HepG2 (cell line): ENCODE results near the gene ACSM2B. TPM values are rescaled to one million over a fixed set of nuclear protein-coding genes. Genes with fewer than 3 reads are reported as not detected.
"Not testable (repeated sequence)": the region's sequence is repeated elsewhere in the genome, so short reads cannot be mapped to it uniquely, and the experiment has no call there.

Source experiments
- ATAC-seq: fragments of 200-7000 bp; cut with Tn5 transposase; 3 replicates; pipeline ENCODE4 v1.9.1; 2020; ENCODE audit warnings: mild to moderate bottlenecking, moderate library complexity
- BruUV-seq: library from RNA; stranded (reverse); fragments of 400-500 nt; replicated peaks from 2 replicates; lab custom pipeline; 2021; lab: Mats Ljungman, UMichigan
- CTCF ChIA-PET: fragments of 300-600 bp; formaldehyde crosslinking; extraction: SDS; loops from one replicate; lab custom pipeline; 2021; ENCODE audit warnings: low total read pairs, inconsistent platforms, low intra/inter-chr PET ratio; lab: Yijun Ruan, JAX
- POLR2A ChIA-PET: fragments of 350-600 bp; sonication (Branson Sonifier 250); formaldehyde crosslinking; loops from one replicate; lab custom pipeline; 2020; ENCODE audit warnings: antibody characterized with exemption, inconsistent platforms; lab: Yijun Ruan, JAX
- DNase-seq: peaks from one replicate; pipeline ENCODE4 v3.0.0-alpha.2; 2015; ENCODE audit warnings: low spot score
- FAIRE-seq: peaks from 3 replicates; lab custom pipeline; 2011; peaks lifted over from hg19 to GRCh38; lab: Jason Lieb, UNC
- H2AFZ ChIP-seq: one replicate; pipeline ENCODE4 v1.6.1; 2011; ENCODE audit warnings: low read length, inconsistent platforms
- H3K27ac ChIP-seq: fragments of 300-600 bp; 3 replicates; pipeline ENCODE4 v1.8.0; 2011; ENCODE audit warnings: mixed run types, mild to moderate bottlenecking, mixed read lengths, low read length, inconsistent platforms; ENCODE audit not compliant: insufficient read depth; ENCODE audit errors: extremely low read length
- H3K27me3 ChIP-seq, 2 experiments: fragments of 200-600 bp in 1 of 2; 2 replicates in 1 of 2; 3 replicates in 1 of 2; pipeline versions ENCODE4 v1.6.0 to v1.8.0; 2011; ENCODE audit warnings: low read length in 2 of 2, mild to moderate bottlenecking in 2 of 2, moderate library complexity in 2 of 2, inconsistent platforms in 1 of 2; ENCODE audit not compliant: insufficient read depth in 2 of 2, control insufficient read depth in 1 of 2
- H3K36me3 ChIP-seq, 2 experiments: fragments of 200-600 bp in 1 of 2; replicated peaks in 1 of 2; 2 replicates in 1 of 2; 3 replicates in 1 of 2; pipeline versions ENCODE4 v1.5.1 to v1.8.0; 2011; ENCODE audit warnings: low read length in 2 of 2, inconsistent platforms in 1 of 2; ENCODE audit not compliant: insufficient read depth in 2 of 2, control insufficient read depth in 1 of 2
- H3K4me1 ChIP-seq: 2 replicates; pipeline ENCODE4 v1.5.1; 2012; ENCODE audit warnings: low read length, inconsistent platforms; ENCODE audit not compliant: insufficient read depth
- H3K4me2 ChIP-seq: 2 replicates; pipeline ENCODE4 v1.6.0; 2011; ENCODE audit warnings: low read depth, low read length, inconsistent platforms
- H3K4me3 ChIP-seq, 3 experiments: fragments of 200-600 bp in 1 of 3; sonication (generic), shearing (Covaris generic) in 1 of 3; replicated peaks in 1 of 3; 2 replicates each; pipeline ENCODE4 v1.5.1; 2011 to 2016; ENCODE audit warnings: low read length in 3 of 3, inconsistent platforms in 2 of 3, low read depth in 2 of 3, mild to moderate bottlenecking in 2 of 3, control low read depth in 1 of 3, mixed read lengths in 1 of 3; ENCODE audit not compliant: insufficient read depth in 1 of 3
- H3K79me2 ChIP-seq: one replicate; pipeline ENCODE4 v1.6.1; 2011; ENCODE audit warnings: low read length, inconsistent platforms; ENCODE audit not compliant: insufficient read depth
- H3K9ac ChIP-seq: 2 replicates; pipeline ENCODE4 v1.6.0; 2011; ENCODE audit warnings: mild to moderate bottlenecking, low read depth, low read length, inconsistent platforms; ENCODE audit not compliant: insufficient read depth
- H3K9me3 ChIP-seq: 2 replicates; pipeline ENCODE4 v1.5.1; 2012; ENCODE audit warnings: mild to moderate bottlenecking, low read length
- H4K20me1 ChIP-seq: 2 replicates; pipeline ENCODE4 v1.6.0; 2011; ENCODE audit warnings: inconsistent platforms, mild to moderate bottlenecking, low read length, moderate library complexity; ENCODE audit not compliant: insufficient read depth
- ARHGAP35 ChIP-seq: sonication (generic); formaldehyde crosslinking; IDR thresholded peaks from 2 replicates; pipeline ENCODE4 v1.9.0; 2022; ENCODE audit warnings: mild to moderate bottlenecking, inconsistent platforms, moderate library complexity, missing genetic modification reagents, borderline replicate concordance
- NFRKB ChIP-seq: fragments of 450-650 bp; IDR thresholded peaks from 2 replicates; pipeline ENCODE4 v1.6.1; 2017
- NR2F6 ChIP-seq, 2 experiments: IDR thresholded peaks; 2 replicates each; pipeline ENCODE4 v1.6.1; 2016; ENCODE audit warnings: antibody characterized with exemption in 1 of 2, mild to moderate bottlenecking in 1 of 2
- SETDB1 ChIP-seq: sonication (generic); formaldehyde crosslinking; IDR thresholded peaks from 2 replicates; pipeline ENCODE4 v1.5.1; 2020; ENCODE audit warnings: missing genetic modification reagents, mild to moderate bottlenecking, borderline replicate concordance
- YEATS4 ChIP-seq: sonication (generic); formaldehyde crosslinking; IDR thresholded peaks from 2 replicates; pipeline ENCODE4 v1.4.0; 2020; ENCODE audit warnings: missing genetic modification reagents, borderline replicate concordance
- ZNF138 ChIP-seq: sonication (generic); formaldehyde crosslinking; IDR thresholded peaks from 2 replicates; pipeline ENCODE4 v1.5.0; 2020; ENCODE audit warnings: mild to moderate bottlenecking, low read depth, missing genetic modification reagents
- ZNF143 ChIP-seq: sonication (generic); formaldehyde crosslinking; IDR thresholded peaks from 2 replicates; pipeline ENCODE4 v1.4.0; 2020; ENCODE audit warnings: missing genetic modification reagents
- WGBS: methylation state at CpG from one replicate; pipeline ENCODE4 v1.1.6; 2017; ENCODE audit warnings: low lambda C conversion rate; 5-methylcytosine and 5-hydroxymethylcytosine counted together
- in situ Hi-C: cut with HindIII; loops from 2 replicates; pipeline ENCODE4 v1.10.0; 2017; ENCODE audit warnings: low pct_unique_long_range_greater_than_20kb; ENCODE audit not compliant: extremely low pct_ligation_motif_present
- intact Hi-C: fragments of 100-400 bp; cut with micrococcal nuclease; formaldehyde crosslinking; loops from one replicate; pipeline ENCODE4 v1.10.0; 2022; ENCODE audit not compliant: unreplicated experiment
- polyA plus RNA-seq, 8 experiments: library from polyadenylated mRNA; depleted of rRNA in 3 of 8; stranded (reverse) in 7 of 8; unstranded in 1 of 8; fragments of >200 nt; fragmentation: Illumina TruSeq in 4 of 8; extraction: Trizol in 4 of 8; gene quantifications; 2 replicates each; pipeline versions ENCODE4 v1.2.1 to v1.2.3, GENCODE V29; 2011 to 2016; ENCODE audit warnings: low read depth in 4 of 8, missing spikeins in 1 of 8, mixed read lengths in 1 of 8; ENCODE audit not compliant: insufficient read depth in 1 of 8
- total RNA-seq, 5 experiments: library from RNA; depleted of rRNA; stranded (reverse); fragments of >200 nt; fragmentation: Illumina TruSeq; extraction: Trizol; gene quantifications; 2 replicates each; pipeline ENCODE4 v1.2.3, GENCODE V29; 2016; ENCODE audit warnings: low read depth in 1 of 5

ACSM2B gene
- total and polyA plus RNA-seq, 2 of the 13 experiments (the other 11 are each of a cell fraction or from before 2014, with no cell fraction given) = 22.9 to 34.0 TPM

DNA sequence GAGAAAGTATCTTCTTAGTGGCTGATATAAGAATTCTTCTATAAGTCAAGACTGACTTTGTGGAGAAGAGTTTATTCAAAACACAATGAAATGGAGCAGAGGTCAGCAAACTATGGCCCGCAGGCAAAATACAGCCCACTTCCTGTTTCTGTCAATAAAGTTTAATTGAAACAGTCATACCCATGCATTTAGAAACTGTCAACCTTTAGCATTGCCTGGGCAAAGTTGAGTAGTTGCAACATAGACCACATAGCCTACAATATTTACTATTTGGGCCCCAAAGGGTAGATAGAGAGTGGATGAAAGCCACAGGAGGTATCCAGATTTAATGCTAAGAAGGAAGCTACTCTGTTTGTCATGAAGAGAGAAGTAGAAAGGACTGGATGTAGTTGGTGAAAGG, 38.0 kb downstream of the ACSM2B start (continued):
- TF ChIP-seq NFRKB (no peak), NR2F6 (IDR thresholded peaks at IDR 0.05) (peak; percentile 65; the same call in 1 of the 2 replicates), NR2F6 (CRISPR knock-in tag; IDR thresholded peaks at IDR 0.05) (peak; percentile 50; the same call in 1 of the 2 replicates), YEATS4 (CRISPR knock-in tag) (no peak), SETDB1 (CRISPR knock-in tag) (0 out of 2 replicates have a peak, but pooled peaks have one; percentile 15), ZNF143 (no peak), ZNF138 (CRISPR knock-in tag) (no peak), ARHGAP35 (CRISPR knock-in tag) (no peak)

GRCh38 chr16:20536669-20537068, 39.5 kb downstream of the ACSM2B start:
- H3K79me2 ChIP-seq, CTCF ChIA-PET, in situ Hi-C loops, H3K9ac ChIP-seq, H3K4me3 ChIP-seq, H4K20me1 ChIP-seq, H3K36me3 ChIP-seq, FAIRE-seq, DNase-seq, H3K9me3 ChIP-seq, POLR2A ChIA-PET, H3K27ac ChIP-seq, H3K27me3 ChIP-seq, ATAC-seq, intact Hi-C loops, H3K4me2 ChIP-seq, H2AFZ ChIP-seq: not testable (repeated sequence)
- H3K4me1 ChIP-seq = peaks cover 15% of the 10 kb centered on the region
- BruUV-seq = TSS peak; percentile 78
- WGBS = 89% methylated on average over 1 of the region's 1 CpG

DNA sequence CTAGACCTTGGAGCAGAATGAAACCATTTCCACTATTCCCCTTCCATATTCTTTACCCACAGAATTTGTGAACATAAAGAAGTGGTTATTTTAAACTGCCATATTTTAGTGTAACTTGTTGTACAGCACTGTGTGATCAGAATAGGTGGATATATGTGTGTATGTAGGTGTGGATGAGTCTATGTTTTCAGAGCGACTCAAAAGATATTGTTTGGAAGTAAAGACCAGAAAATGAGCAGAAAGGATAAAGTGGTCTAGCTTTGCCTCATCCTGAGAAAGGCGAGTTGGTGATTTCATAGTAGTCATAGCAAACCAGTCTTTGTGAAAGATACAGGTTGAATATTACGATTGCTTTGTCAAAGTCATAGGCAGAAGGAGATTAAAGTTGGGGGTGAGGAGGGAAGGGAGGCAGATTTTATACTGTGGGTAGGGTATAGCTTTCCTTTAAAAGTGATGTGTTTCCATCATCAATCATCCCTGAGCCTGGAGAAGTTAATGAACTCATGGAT, 43.8 kb downstream of the ACSM2B start:
- H3K27me3 ChIP-seq, BruUV-seq, H3K36me3 ChIP-seq, H2AFZ ChIP-seq, H3K4me3 ChIP-seq, H3K27ac ChIP-seq, CTCF ChIA-PET, H3K4me1 ChIP-seq, H4K20me1 ChIP-seq, H3K9ac ChIP-seq, H3K79me2 ChIP-seq, POLR2A ChIA-PET, H3K4me2 ChIP-seq, in situ Hi-C loops, ATAC-seq, H3K9me3 ChIP-seq, DNase-seq, intact Hi-C loops: not testable (repeated sequence)
- no CpG with 5 or more reads among the region's 3 CpGs for WGBS
- peak; percentile 85 for FAIRE-seq

- H3K4me2 ChIP-seq, H3K9me3 ChIP-seq, H3K27me3 ChIP-seq, H3K79me2 ChIP-seq, H2AFZ ChIP-seq, intact Hi-C loops, H3K4me1 ChIP-seq, POLR2A ChIA-PET, H3K9ac ChIP-seq, H3K36me3 ChIP-seq, H3K4me3 ChIP-seq, FAIRE-seq, CTCF ChIA-PET, DNase-seq, in situ Hi-C loops, H3K27ac ChIP-seq, BruUV-seq, H4K20me1 ChIP-seq: not testable (repeated sequence)
- ATAC-seq = peak; percentile 39
- WGBS = no CpG with 5 or more reads among the region's 13 CpGs
Measured at GRCh38 chr16:20531795-20532194, 44.4 kb downstream of the ACSM2B start.
